Measurements from ENCODE around the gene OCEL1. TPM values are rescaled to one million over a fixed set of nuclear protein-coding genes. Genes with fewer than 3 reads are reported as not detected.

OCEL1 gene
- total RNA-seq, 1 experiment from 2014 or later: 5.3 TPM

- no peaks in the 10 kb centered on the region for H3K4me1 ChIP-seq
- DNase-seq: no peak
- H3K27ac ChIP-seq: no peak overlapping the region
- H3K36me3 ChIP-seq: peaks cover 8% of the 10 kb centered on the region; the same call in 1 of the 2 replicates
- H3K27me3 ChIP-seq: 0 out of 2 replicates have a peak, but pooled peaks cover 3% of the 10 kb centered on the region
- H3K4me3 ChIP-seq: no peak overlapping the region
- H3K9me3 ChIP-seq (replicated peaks): no peaks in the 10 kb centered on the region
These were observed 5.7 kb upstream of the OCEL1 start for GRCh38 chr19:17220207-17220758.

- DNase-seq: no peak
- Histone ChIP-seq H3K36me3 (no peaks in the 10 kb centered on the region), H3K27ac (no peak overlapping the region), H3K4me1 (no peaks in the 10 kb centered on the region), H3K9me3 (replicated peaks) (no peaks in the 10 kb centered on the region), H3K4me3 (peak overlapping the region; percentile 68), H3K27me3 (0 out of 2 replicates have a peak, but pooled peaks cover 3% of the 10 kb centered on the region)
These were observed 973 bp upstream of the OCEL1 start for GRCh38 chr19:17225053-17225452.

GRCh38 chr19:17227798-17228367 lies 1.9 kb downstream of the OCEL1 start:
- Histone ChIP-seq H3K4me3 (no peak overlapping the region), H3K36me3 (peaks cover 19% of the 10 kb centered on the region), H3K27me3 (no peaks in the 10 kb centered on the region), H3K4me1 (no peaks in the 10 kb centered on the region), H3K27ac (no peak overlapping the region), H3K9me3 (replicated peaks) (no peaks in the 10 kb centered on the region)
- DNase-seq: no peak

DNA sequence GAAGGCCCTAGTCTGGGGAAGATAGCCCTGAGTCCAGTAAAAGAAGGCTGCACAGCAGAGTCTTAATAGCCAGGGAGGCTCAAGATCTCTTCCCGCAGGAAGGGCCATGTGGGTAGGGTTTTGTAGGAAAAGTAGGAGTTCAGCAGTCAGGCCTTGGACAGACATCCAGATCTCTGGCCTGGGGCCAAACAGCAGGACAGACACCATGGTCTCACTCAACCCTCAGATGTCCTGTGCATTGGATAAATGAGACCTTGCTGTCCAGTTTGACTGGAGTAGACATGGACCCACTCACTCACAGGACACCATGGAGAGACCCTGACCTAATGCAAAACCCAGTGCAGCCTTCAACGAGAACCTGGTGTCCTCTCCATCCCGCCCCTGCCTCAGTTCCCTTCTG lies 3.9 kb downstream of the OCEL1 start:
- DNase-seq: no peak
- H3K27me3 ChIP-seq: no peaks in the 10 kb centered on the region

GRCh38 chr19:17232258-17232657 lies 6.2 kb downstream of the OCEL1 start:
- H3K27ac ChIP-seq: no peak overlapping the region
- H3K36me3 ChIP-seq: peaks cover 45% of the 10 kb centered on the region
- no peaks in the 10 kb centered on the region for H3K9me3 ChIP-seq (replicated peaks)
- DNase-seq: no peak
- H3K4me3 ChIP-seq: no peak overlapping the region
- H3K27me3 ChIP-seq: no peaks in the 10 kb centered on the region
- no peaks in the 10 kb centered on the region for H3K4me1 ChIP-seq

More for the DNA sequence above, 3.9 kb downstream of the OCEL1 start:
- Histone ChIP-seq H3K4me1 (no peaks in the 10 kb centered on the region), H3K4me3 (no peak overlapping the region), H3K27ac (no peak overlapping the region), H3K36me3 (peaks cover 34% of the 10 kb centered on the region), H3K9me3 (replicated peaks) (no peaks in the 10 kb centered on the region)

DNA sequence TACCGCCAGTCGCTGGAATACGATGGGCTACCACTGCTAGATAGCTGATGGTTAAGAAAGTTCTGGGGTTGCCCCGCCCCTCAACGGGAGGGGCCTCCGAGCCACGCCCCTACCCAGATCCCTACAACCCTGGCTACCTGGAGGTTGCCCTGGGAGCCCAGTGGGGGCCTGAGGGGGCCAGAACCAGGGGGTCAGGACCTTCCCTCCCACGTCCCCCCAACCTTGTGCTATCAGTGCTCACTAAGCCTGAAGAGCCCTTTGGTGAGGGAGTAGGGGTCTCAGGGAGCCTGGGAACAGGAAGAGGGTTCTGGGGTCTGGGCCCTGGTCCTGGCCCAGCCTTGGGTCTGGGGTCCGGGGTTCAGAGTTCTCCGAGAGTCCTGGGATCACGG lies 8.9 kb downstream of the OCEL1 start:
- Histone ChIP-seq H3K27ac (no peak overlapping the region), H3K36me3 (peaks cover 58% of the 10 kb centered on the region), H3K4me3 (no peak overlapping the region), H3K4me1 (no peaks in the 10 kb centered on the region), H3K9me3 (replicated peaks) (no peaks in the 10 kb centered on the region), H3K27me3 (no peaks in the 10 kb centered on the region)
- DNase-seq: no peak

DNA sequence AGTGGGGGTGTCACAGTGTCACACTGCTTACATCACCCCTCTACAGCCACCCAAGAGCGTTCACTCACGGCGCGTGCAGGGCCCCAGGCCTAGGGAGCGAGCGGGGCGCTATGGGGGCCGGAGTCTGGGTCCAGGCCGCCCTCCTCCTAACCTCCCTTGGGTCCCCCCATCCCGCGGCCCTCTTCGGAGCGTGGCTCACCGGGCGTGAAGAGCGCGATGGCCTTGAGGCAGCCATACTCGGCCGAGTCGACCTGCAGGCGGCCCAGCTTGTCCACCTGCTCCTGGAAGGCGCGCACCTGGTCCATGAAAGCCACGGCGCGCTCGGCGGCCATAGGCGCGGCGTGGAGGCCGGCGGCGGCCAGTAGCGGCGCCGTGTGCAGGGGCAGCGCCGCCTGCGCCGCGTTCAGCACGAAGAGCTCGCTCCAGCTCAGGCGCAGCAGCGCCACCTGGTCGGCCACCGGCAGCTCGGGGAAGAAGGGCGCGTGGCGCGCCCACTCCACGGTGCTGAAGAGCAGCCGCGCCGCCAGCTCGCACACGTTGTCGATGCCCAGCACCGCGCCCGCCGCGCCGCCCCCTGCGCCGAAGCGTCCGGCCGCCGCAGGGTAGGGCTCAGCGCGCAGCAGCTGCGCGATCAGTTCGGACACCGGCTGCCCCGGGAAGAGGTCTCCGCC lies 9.4 kb downstream of the OCEL1 start:
- H3K4me3 ChIP-seq: no peak overlapping the region
- no peaks in the 10 kb centered on the region for H3K9me3 ChIP-seq (replicated peaks)
- peaks cover 61% of the 10 kb centered on the region for H3K36me3 ChIP-seq
- H3K27me3 ChIP-seq: no peaks in the 10 kb centered on the region
- H3K4me1 ChIP-seq: no peaks in the 10 kb centered on the region
- no peak for DNase-seq
- no peak overlapping the region for H3K27ac ChIP-seq

DNA sequence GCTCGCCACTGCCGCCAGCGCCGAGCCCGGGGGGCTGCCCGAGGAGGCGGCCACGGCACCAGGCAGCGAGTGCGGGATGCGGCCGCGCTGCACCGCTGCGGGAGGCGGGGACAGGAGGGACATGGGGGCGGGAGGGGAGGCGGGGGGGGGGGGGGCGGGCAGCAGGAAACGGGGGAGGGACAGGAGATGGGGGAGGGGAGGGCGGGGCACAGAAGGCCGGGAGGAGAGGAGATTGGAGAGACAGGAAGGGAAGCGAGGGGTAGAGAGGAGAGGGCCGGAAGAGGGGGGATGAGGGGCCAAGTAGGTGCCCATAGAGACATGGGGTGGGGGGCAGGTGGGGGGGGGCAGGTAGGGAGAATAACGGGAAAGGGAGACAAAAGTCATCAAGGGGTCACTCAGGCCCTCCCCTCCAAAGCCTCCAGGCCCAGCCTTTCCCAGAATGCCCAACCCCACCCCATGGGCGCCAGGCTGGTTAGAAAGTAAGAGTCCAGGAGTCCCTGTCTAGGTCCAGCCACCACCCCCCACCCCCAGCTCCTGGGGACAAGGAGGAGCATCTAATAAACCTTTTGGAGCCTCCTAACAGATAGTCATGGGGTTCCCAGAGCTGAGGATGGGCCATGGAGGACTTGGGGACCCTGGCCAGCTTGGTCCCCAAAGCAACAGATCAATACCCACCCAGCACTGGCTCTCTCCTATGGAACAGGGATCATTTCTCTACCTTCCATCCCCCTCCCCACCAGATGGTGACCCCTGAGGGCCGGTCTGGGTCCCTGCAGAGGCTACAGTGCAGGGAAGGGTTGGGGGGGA lies 10.1 kb downstream of the OCEL1 start:
- no peaks in the 10 kb centered on the region for H3K9me3 ChIP-seq (replicated peaks)
- no peak overlapping the region for H3K27ac ChIP-seq
- H3K4me1 ChIP-seq: no peaks in the 10 kb centered on the region
- no peak for DNase-seq
- H3K27me3 ChIP-seq: no peaks in the 10 kb centered on the region
- H3K36me3 ChIP-seq: peaks cover 53% of the 10 kb centered on the region
- H3K4me3 ChIP-seq: no peak overlapping the region

DNA sequence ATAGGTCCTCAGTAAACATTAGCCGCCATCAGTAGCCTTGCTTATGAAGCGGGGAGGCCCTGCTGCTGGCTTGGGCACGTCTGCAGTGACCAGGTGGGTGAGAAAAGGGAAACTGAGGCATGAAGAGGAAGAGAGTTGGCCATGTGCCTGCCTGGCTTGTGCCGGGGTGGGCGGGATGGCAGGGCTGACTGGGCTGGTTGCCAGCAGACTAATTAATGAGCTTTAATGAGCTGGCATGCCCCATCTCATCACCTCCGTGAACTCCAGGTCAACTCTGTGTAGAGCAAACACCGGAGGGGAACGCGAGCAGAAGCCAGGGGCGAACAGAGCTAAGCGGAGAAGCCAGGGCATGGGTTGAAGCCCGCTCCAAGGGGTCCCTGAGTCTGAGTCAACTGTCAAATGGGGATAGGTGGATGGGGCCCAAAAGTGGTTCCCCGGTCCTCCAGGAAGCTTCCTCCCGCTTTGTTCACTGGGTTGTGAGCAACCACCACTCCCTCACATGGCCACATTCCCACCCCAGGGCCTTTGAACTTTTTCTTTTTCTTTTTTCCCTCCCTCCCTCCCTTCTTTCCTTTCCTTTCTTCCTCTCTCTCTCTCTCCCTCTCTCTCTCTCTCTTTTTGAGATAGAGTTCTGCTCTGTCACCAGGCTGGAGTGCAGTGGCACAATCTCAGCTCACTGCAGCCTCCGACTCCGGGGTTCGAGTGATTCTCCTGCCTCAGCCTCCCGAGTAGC lies 11.0 kb downstream of the OCEL1 start:
- Histone ChIP-seq H3K4me3 (no peak overlapping the region), H3K4me1 (no peaks in the 10 kb centered on the region), H3K27ac (no peak overlapping the region), H3K36me3 (peaks cover 49% of the 10 kb centered on the region), H3K9me3 (replicated peaks) (no peaks in the 10 kb centered on the region), H3K27me3 (no peaks in the 10 kb centered on the region)
- DNase-seq: no peak

DNA sequence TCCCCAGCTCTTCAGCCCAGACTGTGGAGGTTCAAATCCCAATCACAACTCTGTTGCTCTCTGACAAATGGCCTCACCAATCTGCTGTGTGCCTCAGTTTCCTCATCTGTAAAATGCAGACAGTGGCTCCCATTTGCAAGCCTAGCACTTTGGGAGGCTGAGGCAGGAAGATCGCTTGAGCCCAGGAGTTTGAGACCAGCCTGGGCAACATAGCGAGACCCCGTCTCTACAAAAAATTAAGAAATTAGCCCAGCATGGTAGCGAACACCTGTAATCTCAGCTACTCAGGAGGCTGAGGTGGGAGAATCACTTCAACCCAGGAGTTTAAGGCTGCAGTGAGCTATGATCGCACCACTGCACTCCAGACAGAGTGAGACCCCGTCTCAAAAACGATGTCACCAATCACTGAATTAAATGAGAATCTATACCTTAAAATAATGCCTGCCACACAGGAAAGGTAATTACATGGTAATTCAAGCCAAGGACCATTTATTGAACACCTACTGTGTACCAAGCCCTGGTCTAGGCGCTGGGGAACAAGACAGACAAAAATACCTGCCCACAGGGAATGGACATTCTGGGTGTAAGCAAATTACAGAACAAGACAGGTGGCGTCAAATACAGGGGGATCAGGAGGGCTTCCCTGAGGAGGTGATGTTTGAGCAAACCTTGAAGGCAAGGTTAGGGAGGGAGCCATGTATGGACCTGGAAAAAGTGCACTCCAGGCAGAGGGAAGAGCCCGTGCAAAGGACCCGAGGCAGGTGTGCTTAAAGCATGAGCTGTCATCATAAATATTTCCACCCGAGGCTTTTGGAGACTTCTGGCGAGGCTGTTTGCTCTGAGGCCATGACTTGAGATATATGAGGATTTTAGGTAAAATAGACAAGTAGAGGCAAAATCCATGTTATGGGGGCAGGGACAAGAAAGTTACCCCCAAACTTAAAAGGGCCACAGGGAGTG lies 12.0 kb downstream of the OCEL1 start:
- Histone ChIP-seq H3K36me3 (peaks cover 40% of the 10 kb centered on the region), H3K27ac (no peak overlapping the region), H3K4me1 (no peaks in the 10 kb centered on the region), H3K4me3 (no peak overlapping the region), H3K9me3 (replicated peaks) (no peaks in the 10 kb centered on the region), H3K27me3 (no peaks in the 10 kb centered on the region)
- DNase-seq: no peak

- Histone ChIP-seq H3K4me3 (no peak overlapping the region), H3K36me3 (peaks cover 24% of the 10 kb centered on the region), H3K27ac (no peak overlapping the region), H3K27me3 (no peaks in the 10 kb centered on the region), H3K4me1 (no peaks in the 10 kb centered on the region), H3K9me3 (replicated peaks) (no peaks in the 10 kb centered on the region)
- DNase-seq: no peak
These were observed 14.2 kb downstream of the OCEL1 start for GRCh38 chr19:17240062-17240752.

GRCh38 chr19:17240826-17241399 lies 14.9 kb downstream of the OCEL1 start:
- H3K4me1 ChIP-seq: no peaks in the 10 kb centered on the region
- DNase-seq: no peak
- no peak overlapping the region for H3K4me3 ChIP-seq

More at GRCh38 chr19:17240826-17241399, 14.9 kb downstream of the OCEL1 start:
- H3K27ac ChIP-seq: no peak overlapping the region
- H3K36me3 ChIP-seq: peaks cover 23% of the 10 kb centered on the region
- no peaks in the 10 kb centered on the region for H3K9me3 ChIP-seq (replicated peaks)
- H3K27me3 ChIP-seq: no peaks in the 10 kb centered on the region
